ENCODE results near the gene KRIT1. TPM values are rescaled to one million over a fixed set of nuclear protein-coding genes. Genes with fewer than 3 reads are reported as not detected.

Gene KRIT1
- total RNA-seq, 1 experiment from 2014 or later = 41.3 TPM

GRCh38 chr7:92251181-92251580 lies 5.5 kb upstream of the KRIT1 start:
- no TSS peak for BruUV-seq (replicated peaks)
- DNase-seq (ENCODE audit: unreplicated experiment) = no peak

GRCh38 chr7:92250603-92251002 lies 4.9 kb upstream of the KRIT1 start:
- Mint-ChIP-seq H3K9me3 (ENCODE audit: unreplicated experiment) (peaks cover 8% of the 10 kb centered on the region), H3K4me3 (ENCODE audit: unreplicated experiment) (no peak overlapping the region), H3K27ac (ENCODE audit: low read depth, unreplicated experiment) (no peak overlapping the region), H3K36me3 (ENCODE audit: insufficient read depth, unreplicated experiment) (peaks cover 22% of the 10 kb centered on the region), H3K27me3 (ENCODE audit: insufficient read depth, unreplicated experiment) (no peaks in the 10 kb centered on the region), H3K4me1 (ENCODE audit: insufficient read depth, unreplicated experiment) (peaks cover 35% of the 10 kb centered on the region)
- no peak for DNase-seq (ENCODE audit: unreplicated experiment)
- no peak for TF ChIP-seq CTCF (IDR thresholded peaks at IDR 0.05; ENCODE audit: unreplicated experiment)
- no TSS peak for BruUV-seq (replicated peaks)
- ChIA-PET CTCF (no interaction called here), POLR2A (no interaction called here)
- intact Hi-C loops (cut with micrococcal nuclease) = no loop called here

More at GRCh38 chr7:92251181-92251580, 5.5 kb upstream of the KRIT1 start:
- peaks cover 8% of the 10 kb centered on the region for H3K9me3 Mint-ChIP-seq (ENCODE audit: unreplicated experiment)
- POLR2A ChIA-PET = no interaction called here
- CTCF ChIA-PET = no interaction called here
- no peak for TF ChIP-seq CTCF (IDR thresholded peaks at IDR 0.05; ENCODE audit: unreplicated experiment)
- no peak overlapping the region for H3K27ac Mint-ChIP-seq (ENCODE audit: low read depth, unreplicated experiment)
- intact Hi-C loops (cut with micrococcal nuclease) = no loop called here
- H3K27me3 Mint-ChIP-seq (ENCODE audit: insufficient read depth, unreplicated experiment) = no peaks in the 10 kb centered on the region
- H3K4me3 Mint-ChIP-seq (ENCODE audit: unreplicated experiment) = no peak overlapping the region
- H3K4me1 Mint-ChIP-seq (ENCODE audit: insufficient read depth, unreplicated experiment) = peaks cover 41% of the 10 kb centered on the region
- peaks cover 22% of the 10 kb centered on the region for H3K36me3 Mint-ChIP-seq (ENCODE audit: insufficient read depth, unreplicated experiment)

- Mint-ChIP-seq H3K4me1 (ENCODE audit: insufficient read depth, unreplicated experiment) (peaks cover 37% of the 10 kb centered on the region), H3K36me3 (ENCODE audit: insufficient read depth, unreplicated experiment) (peaks cover 15% of the 10 kb centered on the region), H3K4me3 (ENCODE audit: unreplicated experiment) (peak overlapping the region; percentile 89), H3K27me3 (ENCODE audit: insufficient read depth, unreplicated experiment) (no peaks in the 10 kb centered on the region), H3K9me3 (ENCODE audit: unreplicated experiment) (no peaks in the 10 kb centered on the region), H3K27ac (ENCODE audit: low read depth, unreplicated experiment) (peak overlapping the region; percentile 40)
- POLR2A ChIA-PET = interaction anchor here (0.5 to 9.7 kb wide), 21 partner anchors 10 to 281 kb away, joined by 3 to 84 read pairs (median 4); partner anchors contain the start of genes CYP51A1, GATAD1, PEX1 and RBM48
- no TSS peak for BruUV-seq (replicated peaks)
- intact Hi-C loops (cut with micrococcal nuclease) = loop anchor here (5.0 to 10.0 kb wide), 2 partner anchors 114 to 362 kb away; partner anchors contain the start of genes CYP51A1 and MTERF1
- DNase-seq (ENCODE audit: unreplicated experiment) = peak; percentile 27
- no peak for TF ChIP-seq CTCF (IDR thresholded peaks at IDR 0.05; ENCODE audit: unreplicated experiment)
- CTCF ChIA-PET = interaction anchor here (0.6 to 2.8 kb wide), 8 partner anchors 9 to 201 kb away, joined by 3 to 13 read pairs (median 6); partner anchors contain the start of genes CYP51A1 and GATAD1
These were observed 817 bp upstream of the KRIT1 start for GRCh38 chr7:92246360-92247101.

GRCh38 chr7:92244808-92245486 lies 767 bp downstream of the KRIT1 start:
- intact Hi-C loops (cut with micrococcal nuclease) = loop anchor here (1.0 to 10.0 kb wide), 3 partner anchors 113 to 360 kb away; partner anchors contain the start of genes CYP51A1, GATAD1 and MTERF1
- Mint-ChIP-seq H3K4me3 (ENCODE audit: unreplicated experiment) (peak overlapping the region; percentile 89), H3K27me3 (ENCODE audit: insufficient read depth, unreplicated experiment) (no peaks in the 10 kb centered on the region), H3K9me3 (ENCODE audit: unreplicated experiment) (no peaks in the 10 kb centered on the region), H3K27ac (ENCODE audit: low read depth, unreplicated experiment) (peak overlapping the region; percentile 98), H3K4me1 (ENCODE audit: insufficient read depth, unreplicated experiment) (peaks cover 29% of the 10 kb centered on the region), H3K36me3 (ENCODE audit: insufficient read depth, unreplicated experiment) (peaks cover 29% of the 10 kb centered on the region)
- BruUV-seq (replicated peaks) = no TSS peak
- no peak for TF ChIP-seq CTCF (IDR thresholded peaks at IDR 0.05; ENCODE audit: unreplicated experiment)
- ChIA-PET CTCF (interaction anchor here (0.6 to 2.8 kb wide), 5 partner anchors 10 to 762 kb away, joined by 3 to 13 read pairs (median 3); partner anchors contain the start of gene GATAD1), POLR2A (interaction anchor here (0.6 to 9.7 kb wide), 21 partner anchors 10 to 1027 kb away, joined by 3 to 84 read pairs (median 4); partner anchors contain the start of genes CYP51A1, GATAD1, PEX1 and RBM48)
- DNase-seq (ENCODE audit: unreplicated experiment) = no peak

Measured in MCF 10A (cell line).